ENCODE data around the gene DCDC1.

DNA sequence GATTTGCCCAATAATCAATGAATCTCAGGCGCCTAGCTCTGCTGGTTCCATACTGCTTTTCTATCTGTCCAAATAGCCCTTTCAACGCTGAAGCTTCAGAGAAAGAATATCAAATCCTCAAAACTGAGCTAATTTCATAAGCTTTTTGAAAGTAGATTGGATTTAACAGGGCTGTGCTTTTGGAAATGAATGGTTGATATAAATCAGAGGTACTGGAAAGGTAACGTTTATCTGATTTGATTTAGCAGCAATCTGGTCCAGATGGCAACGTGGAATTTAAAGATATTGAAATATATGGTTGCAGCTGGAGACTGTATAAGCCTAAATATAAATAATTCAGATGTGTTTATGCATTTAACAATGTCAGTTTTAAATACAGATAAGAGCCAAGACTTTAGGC lies 553.9 kb downstream of the DCDC1 start:
- TF ChIP-seq, protein P1, sequence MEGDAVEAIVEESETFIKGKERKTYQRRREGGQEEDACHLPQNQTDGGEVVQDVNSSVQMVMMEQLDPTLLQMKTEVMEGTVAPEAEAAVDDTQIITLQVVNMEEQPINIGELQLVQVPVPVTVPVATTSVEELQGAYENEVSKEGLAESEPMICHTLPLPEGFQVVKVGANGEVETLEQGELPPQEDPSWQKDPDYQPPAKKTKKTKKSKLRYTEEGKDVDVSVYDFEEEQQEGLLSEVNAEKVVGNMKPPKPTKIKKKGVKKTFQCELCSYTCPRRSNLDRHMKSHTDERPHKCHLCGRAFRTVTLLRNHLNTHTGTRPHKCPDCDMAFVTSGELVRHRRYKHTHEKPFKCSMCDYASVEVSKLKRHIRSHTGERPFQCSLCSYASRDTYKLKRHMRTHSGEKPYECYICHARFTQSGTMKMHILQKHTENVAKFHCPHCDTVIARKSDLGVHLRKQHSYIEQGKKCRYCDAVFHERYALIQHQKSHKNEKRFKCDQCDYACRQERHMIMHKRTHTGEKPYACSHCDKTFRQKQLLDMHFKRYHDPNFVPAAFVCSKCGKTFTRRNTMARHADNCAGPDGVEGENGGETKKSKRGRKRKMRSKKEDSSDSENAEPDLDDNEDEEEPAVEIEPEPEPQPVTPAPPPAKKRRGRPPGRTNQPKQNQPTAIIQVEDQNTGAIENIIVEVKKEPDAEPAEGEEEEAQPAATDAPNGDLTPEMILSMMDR (conservative IDR thresholded peaks at IDR 0.05; ENCODE audit: low read length): no peak
- TF ChIP-seq EZH2phosphoT487 (IDR thresholded peaks at IDR 0.05; ENCODE audit: borderline replicate concordance, low read depth, low read length): no peak
